NCI-H1417 treated with DMSO at 0.1 percent for 48 hours (cell line): ENCODE data around the gene LRRC74B.
"Not testable (repeated sequence)": the region's sequence is repeated elsewhere in the genome, so short reads cannot be mapped to it uniquely, and the experiment has no call there.

Experiments
- DNase-seq: peaks from one replicate; lab custom pipeline; 2025; lab: John Stamatoyannopoulos, UW

Gene LRRC74B

DNA sequence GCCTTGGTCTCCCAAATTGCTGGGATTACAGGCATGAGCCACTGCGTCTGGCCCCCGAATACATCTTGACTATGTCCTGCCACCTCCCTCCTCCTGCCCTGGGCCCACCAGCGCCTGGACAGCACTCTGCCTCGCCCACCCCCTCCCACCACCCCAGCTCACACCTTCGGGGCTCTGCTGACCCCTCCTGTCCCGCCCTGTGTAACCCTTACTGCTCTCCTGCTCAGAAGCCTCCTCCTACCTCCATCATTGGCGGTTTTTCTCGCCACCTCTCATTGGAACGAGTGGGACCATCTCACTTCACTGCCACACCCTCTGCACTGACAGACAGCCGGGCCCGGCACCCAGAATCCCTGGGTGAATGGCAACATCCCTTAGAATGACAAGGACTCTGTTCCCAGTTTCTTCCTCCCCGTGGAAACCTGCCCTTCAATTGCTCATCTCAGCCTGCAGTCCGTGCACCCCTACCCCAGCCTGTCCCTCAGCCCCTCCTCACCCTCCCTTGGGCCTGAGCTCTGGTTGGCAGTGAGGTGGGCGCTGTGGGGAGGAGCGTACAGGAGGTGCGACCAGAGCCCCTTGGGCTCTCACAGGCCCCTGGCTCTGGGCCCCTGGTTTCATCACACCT, 32.2 kb downstream of the LRRC74B start:
- DNase-seq: no peak

DNA sequence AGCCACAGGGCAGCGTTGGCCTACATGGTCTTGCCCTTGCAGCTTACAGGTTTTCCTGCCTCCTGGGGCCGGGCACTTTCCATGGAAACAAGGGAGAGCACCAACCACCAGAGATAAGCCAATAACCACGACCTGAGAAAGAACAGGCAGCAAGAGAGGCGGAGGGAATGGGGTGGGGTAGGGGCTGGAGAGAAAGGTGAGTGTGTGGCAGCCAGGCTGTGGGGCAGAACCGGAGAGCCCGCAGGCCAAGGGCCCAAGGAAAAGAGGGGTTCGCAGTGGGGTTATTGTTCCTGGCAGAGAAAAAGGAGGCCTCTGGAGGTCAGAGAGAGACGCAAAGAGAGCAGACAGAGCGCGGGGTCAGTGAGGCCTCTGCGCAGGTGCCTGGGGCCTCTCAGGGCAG, 33.2 kb downstream of the LRRC74B start:
- no peak for DNase-seq

DNA sequence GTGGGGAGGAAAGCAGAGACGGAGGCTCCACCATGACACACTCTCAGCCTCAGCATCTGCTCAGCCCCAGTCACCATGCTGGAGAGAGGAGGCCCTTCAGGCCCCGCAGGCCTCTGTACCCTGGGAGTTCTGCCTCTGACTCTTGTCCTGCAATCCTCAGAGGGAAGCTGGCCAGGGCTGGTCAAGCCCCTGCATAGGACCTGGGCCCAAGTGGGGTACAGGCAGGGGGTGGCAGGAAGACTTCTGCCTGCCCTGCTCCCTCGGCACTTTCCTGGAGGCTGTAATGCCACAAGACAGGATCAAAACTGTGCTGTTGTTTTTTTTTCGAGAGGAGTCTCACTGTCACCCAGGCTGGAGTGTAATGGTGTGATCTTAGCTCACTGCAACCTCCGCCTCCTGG, 33.7 kb downstream of the LRRC74B start:
- DNase-seq: no peak

DNA sequence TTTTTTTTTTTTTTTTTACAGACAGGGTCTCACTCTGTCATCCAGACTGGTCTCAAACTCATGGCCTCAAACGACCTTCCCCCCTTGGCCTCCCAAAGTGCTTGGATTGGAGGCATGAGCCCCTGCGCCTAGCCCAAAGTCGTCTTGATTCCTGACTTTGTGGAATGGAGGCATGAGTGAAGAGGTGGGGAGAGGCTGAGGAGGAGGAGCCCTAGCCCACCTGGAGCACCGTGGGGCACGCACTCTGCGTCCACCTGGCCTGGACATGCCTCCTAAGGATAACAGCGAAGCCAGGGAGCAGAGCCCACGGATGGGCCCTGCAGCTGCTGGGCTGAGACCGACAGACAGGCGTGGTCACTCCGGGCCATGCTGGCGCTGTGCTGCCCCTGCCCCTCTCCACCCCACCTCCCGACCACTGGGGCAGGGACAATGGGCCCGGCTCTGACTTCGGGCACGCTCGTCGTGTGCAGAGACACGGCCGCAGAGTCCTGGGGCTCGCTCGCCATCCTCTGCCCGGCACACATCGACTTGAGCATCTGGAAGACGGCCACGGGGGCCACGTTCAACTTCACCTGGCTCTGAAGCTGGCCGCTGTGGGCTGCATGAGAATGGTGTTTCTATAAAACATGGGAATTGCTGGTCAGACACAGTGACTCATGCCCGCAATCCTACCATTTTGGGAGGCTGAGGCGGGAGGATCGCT, 34.8 kb downstream of the LRRC74B start:
- no peak for DNase-seq

DNA sequence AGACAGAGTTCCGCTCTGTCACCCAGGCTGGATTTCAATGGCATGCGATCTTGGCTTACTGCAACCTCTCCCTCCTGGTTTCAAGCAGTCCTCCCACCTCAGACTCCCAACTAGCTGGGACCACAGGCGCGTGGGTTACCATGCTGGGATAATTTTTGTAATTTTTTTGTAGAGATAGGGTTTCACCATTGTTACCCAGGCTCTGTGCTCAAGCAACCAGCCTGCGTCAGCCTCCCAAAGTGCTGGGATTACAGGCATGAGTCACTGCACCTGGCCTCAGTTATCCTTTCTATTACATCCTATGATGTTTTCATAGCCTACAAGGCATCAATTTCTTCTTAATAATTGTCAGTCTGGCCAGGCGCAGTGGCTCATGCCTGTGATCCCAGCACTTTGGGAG, 36.5 kb downstream of the LRRC74B start:
- DNase-seq: no peak

DNA sequence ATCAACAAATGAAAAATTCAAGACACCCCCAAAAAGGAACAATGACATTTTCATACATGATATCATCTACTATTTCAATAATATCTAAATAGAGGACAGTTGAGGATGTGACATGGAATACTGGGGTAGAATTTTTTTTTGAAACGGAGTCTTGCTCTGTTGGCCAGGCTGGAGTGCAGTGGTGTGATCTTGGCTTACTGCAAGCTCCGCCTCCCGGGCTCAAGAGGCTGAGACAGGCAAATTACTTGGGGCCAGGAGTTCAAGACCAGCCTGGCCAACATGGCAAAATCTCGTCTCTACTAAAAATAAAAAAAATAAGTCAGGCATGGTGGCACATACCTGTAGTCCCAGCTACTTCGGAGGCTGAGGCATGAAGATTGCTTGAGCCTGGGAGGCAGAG, 41.4 kb downstream of the LRRC74B start:
- DNase-seq: no peak

DNA sequence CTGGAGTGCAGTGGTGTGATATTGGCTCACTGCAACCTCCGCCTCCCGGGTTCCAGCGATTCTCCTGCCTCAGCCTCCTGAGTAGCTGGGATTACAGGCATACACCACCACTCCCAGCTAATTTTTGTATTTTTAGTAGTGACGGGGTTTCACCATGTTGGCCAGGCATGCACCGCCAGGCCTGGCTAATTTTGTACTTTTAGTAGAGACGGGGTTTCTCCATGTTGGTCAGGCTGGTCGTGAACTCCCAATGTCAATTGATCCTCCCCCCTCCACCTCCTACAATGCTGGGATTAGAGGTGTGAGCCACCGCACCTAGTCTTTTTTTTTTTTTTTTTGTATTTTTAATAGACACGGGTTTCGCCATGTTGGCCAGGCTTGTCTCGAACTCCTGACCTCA, 42.2 kb downstream of the LRRC74B start:
- not testable (repeated sequence) for DNase-seq

DNA sequence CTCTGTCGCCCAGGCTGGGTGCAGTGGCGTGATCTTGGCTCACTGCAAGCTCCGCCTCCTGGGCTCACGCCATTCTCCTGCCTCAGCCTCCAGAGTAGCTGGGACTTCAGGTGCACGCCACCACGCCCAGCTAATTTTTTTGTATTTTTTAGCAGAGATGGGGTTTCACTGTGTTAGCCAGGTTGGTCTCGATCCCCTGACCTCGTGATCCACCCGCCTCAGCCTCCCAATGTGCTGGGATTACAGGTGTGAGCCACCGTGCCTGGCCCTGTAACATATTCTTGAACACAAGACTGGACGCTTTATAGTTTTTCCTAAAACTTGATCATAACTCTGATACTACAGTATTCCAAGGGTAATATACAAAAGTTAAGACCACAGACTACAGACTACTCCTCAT, 45.5 kb downstream of the LRRC74B start:
- not testable (repeated sequence) for DNase-seq

DNA sequence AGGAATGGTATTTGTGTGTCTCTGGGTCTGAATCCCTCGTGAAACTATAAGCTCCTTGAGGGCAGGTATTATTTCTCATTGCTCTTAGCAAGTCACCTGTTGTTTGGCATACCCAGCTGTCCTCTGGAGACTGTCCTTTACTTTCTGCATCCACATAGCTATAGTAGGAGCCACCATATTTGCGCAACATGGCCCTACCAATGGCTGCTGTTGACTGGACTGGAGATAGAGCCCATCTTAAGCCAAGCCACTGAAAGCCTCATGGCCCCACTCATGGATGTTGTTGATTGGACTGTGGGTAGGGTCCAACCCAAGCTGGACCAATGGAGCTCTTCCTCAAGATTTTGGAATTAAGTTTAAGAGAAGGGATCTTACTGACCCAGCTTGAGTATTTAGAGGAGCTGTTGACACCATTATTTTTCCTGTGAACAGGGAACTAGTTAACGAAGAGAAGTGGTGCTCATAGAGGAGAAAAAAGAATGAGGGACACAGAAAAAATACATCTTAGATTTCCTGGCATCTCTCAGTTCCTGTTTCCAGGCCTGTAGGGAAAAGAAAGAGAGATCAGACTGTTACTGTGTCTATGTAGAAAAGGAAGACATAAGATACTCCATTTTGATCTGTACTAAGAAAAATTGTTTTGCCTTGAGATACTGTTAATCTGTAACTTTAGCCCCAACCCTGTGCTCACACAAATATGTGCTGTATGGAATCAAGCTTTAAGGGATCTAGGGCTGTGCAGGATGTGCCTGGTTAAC, 47.2 kb downstream of the LRRC74B start:
- no peak for DNase-seq

DNA sequence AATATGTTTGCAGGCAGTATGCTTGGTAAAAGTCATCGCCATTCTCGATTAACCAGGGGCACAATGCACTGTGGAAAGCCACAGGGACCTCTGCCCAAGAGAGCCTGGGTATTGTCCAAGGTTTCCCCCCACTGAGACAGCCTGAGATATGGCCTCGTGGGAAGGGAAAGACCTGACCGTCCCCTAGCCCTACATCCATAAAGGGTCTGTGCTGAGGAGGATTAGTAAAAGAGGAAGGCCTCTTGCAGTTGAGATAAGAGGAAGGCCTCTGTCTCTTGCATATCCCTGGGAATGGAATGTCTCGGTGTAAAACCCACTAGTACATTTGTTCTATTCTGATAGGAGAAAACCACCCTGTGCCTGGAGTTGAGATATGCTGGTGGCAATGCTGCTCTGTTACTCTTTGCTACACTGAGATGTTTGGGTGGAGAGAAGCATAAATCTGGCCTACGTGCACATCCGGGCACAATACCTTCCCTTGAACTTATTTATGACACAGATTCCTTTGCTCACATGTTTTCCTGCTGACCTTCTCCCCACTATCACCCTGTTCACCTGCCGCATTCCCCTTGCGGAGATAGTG, 47.9 kb downstream of the LRRC74B start:
- not testable (repeated sequence) for DNase-seq

DNA sequence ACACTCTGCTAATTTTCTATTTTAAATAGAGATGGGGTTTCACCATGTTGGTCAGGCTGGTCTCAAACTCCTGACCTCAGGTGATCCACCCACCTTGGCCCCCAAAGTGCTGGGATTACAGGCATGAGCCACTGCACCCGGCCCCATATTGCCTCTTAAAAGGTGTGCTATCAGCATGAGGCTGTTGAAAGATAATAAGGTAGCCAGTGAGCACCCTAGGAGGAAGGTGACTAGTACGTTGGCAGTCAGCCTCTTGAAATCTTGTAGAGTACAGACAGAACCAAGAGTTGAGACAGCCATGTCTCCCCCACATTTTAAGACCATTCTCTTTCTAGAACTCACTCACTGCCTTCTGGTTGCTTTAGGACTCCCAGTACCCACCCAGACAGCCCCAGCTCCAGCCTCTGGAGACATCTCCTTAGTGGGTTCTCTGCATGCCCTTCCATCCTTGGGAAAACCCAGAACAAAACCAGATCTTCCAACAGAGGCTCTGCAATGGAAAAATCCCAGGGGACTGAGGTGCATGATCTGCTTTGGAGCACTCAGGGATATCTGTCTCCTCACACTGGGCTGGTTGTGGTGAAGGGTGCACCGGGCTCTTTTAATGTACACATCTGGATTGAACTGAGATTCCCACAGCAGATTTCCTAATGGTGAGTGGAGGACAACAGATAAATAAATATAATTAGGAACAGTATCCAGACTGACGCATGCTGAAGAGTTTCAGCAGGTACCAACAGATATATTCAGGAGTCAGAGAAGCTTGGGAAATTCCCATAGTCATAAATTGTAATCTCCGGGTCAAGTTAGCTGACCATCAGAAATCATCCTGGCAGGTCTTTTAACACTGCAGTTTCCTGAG, 49.4 kb downstream of the LRRC74B start:
- DNase-seq: no peak

DNA sequence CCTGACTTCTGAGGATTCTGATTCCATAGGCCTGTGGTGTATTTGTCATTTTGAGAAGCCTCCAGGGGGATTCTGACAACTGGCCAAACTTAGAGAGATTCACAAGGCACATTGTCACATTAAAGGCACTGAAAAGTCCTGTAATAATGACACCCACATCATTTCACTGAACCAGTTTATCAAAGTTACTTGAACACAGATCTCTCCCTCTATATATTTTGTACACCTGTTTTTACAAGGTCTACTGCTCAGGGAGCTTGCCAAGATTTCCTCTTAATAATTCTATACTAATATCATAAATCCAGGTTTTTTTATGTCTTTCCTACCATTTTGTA, 50.0 kb downstream of the LRRC74B start:
- DNase-seq: no peak

DNA sequence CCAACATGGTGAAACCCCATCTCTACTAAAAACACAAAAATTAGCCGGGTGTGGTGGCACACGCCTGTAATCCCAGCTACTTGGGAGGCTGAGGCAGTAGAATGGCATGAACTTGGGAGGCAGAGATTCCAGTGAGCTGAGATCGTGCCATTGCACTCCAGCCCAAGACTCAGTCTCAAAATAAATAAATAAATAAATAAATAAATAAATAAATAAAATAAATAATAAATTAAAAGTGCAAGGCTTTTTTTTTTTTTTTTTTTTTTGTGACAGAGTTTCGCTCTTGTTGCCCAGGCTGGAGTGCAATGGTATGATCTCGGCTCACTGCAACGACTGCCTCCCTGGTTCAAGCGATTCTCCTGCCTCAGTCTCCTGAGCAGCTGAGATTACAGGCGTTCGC, 51.1 kb downstream of the LRRC74B start:
- DNase-seq: not testable (repeated sequence)

DNA sequence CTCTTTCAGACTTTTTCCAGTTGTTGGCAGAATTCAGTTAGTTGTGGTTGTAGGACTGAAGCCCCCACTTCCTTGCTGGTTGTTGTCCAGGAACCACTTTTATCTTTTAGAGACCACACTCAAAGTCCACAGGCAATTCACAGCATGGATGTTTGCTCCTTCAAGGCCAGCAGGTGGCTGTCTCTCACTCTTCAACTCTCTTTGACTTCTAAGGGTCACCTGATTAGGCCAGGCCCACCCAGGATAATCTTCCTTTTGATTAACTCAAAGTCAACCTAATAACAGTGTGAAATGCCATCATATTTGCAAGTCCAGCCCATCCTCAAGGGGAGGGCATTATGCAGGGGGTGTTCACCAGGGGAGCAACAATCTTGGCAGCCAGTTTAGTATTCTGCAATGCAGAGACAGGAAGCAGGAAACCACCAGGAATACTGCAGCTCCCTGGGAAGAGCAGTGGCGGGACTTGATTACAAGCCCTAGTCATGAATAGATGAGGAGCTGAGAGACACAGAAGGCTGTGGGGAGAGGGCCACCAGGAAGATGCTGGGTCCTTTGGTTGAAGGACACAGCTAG, 52.4 kb downstream of the LRRC74B start:
- no peak for DNase-seq

DNA sequence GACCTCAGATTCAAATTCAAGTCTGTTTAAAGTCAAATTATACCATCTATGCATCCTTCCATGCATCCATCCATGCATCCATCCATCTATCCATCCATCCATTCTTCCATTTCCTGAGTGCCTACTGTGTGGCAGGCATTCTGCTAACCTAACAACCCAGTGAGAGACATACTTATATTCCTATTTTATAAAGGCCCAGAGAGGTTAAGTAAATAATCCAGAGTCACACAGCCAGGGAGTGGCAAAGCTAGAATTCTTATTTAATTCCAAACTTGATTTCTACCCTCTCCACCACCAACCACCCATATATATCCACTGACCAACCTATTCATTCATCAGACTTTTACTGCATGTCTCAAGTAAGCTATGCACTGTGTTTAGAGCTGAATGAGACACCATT, 53.8 kb downstream of the LRRC74B start:
- no peak for DNase-seq

DNA sequence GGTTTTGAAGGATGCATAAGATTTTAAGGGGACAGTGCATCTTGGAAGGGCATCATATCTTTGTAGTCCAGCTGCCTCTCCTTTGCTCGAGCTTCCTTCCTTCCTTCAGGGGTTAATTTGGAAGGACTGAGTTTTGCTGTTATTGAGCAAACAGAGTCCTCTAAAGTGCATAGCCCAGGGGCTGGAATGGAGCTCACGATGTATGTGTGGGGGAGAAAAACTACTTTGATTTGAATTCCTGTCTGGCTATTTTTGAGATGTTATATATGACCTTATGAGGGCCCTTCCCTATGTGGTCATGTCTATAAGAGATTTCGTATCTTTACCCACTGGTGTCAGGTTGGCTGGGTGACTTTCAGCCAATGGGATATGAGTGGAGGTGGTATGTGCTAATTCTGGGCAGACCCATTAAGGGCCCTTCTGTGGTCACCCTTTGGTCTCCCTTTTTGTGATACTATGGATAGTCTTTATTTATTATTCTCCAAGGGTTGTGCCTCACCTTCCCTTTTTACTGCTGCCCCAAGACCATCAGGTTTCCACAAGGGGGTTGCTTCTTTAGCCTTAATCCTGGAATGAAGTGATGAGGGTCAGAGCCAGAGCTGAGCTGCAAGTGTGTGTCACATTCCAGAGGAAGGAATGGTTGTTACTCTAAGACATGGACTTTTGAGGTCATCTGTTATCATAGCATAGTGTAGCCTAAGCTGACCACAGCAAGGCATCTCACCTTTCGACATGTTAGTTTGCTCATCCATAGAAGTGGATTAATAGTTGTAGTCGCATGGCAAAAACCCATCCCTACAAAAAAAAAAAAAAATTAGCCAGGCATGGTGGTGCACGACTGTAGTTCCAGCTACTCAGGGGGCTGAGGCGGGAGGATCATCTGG, 54.6 kb downstream of the LRRC74B start:
- no peak for DNase-seq

DNA sequence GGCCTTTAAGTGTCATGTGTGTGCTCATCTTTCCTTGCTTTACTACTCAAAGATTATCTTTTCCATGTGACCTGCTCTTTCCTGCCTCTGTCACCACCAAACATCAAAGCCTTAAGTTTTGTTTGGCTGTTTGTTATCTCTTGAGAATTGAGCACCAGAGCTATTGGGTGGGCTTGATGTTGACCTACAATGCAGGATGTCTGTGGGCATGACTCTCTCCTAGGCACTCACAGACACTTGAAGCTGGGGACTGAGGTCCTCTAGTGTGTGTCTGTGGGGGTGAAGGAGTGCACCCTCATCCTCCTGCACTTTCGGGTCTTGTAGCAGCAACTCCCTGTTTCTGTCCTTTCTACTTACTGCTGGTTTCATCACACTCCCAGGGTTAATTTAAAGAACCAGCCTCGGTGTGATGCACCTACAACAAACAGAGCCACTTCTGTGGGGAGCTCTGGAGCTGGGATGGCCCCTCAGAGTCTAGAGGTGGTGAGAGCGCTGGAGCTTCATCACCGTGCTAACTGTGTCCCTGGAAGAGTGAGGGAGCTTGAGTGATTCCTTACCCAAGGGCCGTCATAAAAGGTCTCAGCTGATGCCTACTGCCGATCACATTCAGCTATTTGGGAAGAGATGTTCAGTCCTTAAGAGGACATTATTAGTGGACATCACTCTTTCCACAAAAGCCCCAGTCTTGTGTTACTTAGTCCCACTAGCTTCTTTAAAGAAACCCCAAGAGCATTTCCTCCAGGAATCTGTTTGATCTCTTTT, 56.3 kb downstream of the LRRC74B start:
- DNase-seq: no peak

DNA sequence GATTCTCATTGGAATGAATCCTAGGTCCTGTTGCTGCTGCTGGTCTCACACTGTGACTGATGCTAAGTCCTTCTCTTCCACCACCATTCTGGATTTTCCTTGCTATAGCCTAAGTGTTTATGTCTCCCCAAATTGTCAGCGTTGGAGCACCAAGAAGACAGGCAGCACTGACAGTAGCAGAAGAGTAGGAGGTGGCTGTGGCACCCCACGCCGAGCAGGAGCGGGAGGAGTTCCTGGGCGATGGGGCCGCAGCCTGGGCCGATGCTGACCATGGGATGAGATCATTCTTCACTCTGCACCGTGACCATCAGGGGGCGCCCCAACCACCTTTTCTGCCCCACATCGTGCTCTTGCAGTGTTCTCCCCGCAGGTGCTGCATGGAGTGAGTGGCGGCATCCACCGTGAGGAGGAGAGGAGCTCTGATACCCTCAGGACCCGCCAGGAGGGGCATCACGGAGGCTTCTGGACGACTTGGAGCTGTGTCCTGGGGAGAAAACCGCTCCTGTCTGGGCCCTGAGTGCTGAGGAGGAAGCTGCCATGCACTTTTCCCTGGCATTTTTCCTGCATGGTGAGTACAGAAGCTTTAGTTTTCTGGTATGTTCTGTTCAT, 57.0 kb downstream of the LRRC74B start:
- DNase-seq: no peak

DNA sequence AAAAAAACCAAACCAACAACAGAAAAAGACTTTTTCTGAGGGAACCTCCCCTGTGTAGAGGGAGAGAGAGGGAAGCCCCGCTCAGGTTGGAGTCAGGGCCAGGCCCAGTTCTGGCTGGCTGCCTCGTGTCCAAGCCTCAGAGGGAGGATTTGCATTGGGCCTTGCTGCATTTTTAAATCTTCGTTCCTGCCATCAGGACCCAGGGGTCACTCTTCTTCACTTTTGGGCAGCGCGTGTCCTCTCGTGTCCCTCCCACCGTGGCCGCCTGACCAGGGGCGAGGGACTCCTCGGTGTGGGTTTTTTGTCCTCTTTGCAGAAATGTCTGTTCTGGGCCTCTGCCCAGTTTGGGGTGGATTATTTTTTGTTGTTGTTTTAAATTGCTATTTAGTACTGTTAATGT, 57.9 kb downstream of the LRRC74B start:
- no peak for DNase-seq
